GM18951 (cell line): ENCODE measurements around the gene SINHCAF.

Source experiments
- POLR2A ChIP-seq: IDR thresholded peaks from 4 replicates; pipeline ENCODE4 v1.6.1; 2011; ENCODE audit warnings: mild to moderate bottlenecking; ENCODE audit not compliant: insufficient read length, insufficient read depth; ENCODE audit errors: extremely low read depth
- in situ Hi-C: fragments of 300-500 bp; cut with MboI; formaldehyde crosslinking; loops from one replicate; pipeline ENCODE4 v1.12.0; 2022; ENCODE audit warnings: low sequenced_read_pairs, mixed read lengths, inconsistent platforms; ENCODE audit not compliant: unreplicated experiment

Gene SINHCAF

DNA sequence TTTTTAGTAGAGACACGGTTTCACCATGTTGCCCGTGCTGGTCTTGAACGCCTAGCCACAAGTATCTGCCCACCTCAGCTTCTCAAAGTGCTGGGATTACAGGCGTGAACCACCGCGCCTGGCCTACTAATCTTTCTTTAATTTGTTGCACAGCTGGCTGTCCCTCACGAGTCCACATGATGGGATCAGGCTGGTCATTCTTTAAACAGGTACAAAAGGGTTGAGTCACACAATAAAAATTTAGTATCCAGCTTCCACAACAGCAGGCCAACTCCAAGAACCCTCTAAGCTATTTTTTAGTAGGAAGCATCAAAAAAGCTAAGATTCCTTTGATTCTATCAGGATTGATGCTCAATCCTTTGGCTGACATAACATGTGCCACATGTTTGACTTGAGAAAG, 17.8 kb downstream of the SINHCAF start:
- TF ChIP-seq POLR2A: no peak
- in situ Hi-C loops: no loop called here

DNA sequence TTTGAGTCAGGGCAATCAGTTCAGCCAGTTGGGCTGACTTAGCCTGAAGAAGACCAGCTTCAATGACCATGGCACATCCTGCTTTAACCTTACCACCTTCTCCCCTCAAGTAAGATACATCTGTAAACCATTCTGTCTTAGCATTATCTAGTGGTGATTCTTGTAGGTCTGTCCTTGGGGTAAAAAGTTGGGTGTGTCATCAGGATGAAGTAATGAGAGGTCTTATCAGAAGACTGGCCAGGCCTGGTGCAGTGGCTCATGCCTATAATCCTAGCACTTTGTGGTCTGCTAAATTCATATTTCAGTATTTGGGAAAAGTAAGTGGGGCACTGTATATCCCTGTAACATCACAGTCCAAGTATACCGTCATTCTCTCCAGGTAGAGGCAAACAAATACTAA, 19.1 kb downstream of the SINHCAF start:
- in situ Hi-C loops: no loop called here
- TF ChIP-seq POLR2A: no peak

DNA sequence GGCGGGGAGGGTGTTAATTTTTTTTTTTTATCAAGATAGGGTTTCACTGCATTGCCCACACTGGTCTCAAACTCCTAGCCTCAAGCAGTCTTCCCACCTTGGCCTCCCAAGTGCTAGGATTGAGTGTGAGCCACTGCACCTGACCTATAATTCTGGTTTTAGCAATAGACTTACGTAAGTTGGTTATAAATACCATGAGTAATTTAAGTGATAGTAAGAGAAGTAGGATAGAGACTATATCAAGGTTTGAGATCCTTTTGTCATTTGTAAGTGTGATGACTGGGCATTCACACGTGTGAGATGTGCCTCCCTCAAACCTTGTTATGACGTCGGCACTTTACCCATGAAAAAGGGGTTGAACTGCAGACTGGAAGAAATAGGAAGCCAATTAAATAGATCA, 22.5 kb downstream of the SINHCAF start:
- TF ChIP-seq POLR2A: no peak
- in situ Hi-C loops: no loop called here

DNA sequence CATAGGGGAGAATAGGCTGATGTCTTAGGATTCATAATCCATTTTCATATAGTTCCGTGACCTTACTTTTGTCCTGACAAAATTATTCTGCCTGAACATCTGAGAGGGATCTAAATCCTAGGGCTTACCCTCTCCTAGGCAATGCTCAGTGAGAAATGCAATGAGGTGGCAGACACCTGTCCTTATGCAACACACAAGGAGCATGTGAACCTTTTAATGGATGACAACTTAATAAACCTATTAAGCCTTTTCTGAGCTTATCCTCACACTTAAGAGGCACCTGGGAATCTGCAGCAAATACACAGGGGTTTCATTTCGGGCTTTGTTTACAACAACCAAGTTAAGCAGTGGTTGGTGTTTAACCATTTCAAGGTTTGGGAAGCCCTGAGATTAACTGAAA, 24.6 kb downstream of the SINHCAF start:
- no peak for TF ChIP-seq POLR2A
- in situ Hi-C loops: no loop called here

DNA sequence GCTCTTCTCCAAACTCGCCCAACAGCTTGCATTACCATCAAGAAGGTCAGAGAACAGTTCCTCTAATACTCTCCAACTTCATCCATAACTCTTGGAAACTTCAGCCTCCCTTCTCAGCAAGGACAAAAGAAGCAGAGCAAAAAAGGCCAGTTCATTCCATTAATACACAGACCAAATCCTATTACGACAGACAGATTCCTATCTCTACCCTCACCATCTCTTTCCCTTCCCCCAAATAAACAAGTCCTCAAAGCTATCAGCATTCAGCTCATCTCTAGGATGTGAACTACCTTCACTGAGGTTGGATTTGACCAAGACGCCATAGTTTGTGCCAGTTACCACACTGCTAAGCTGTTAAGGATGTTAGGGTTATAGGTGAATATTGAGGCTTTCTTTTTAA, 25.2 kb downstream of the SINHCAF start:
- in situ Hi-C loops: no loop called here
- TF ChIP-seq POLR2A: no peak

DNA sequence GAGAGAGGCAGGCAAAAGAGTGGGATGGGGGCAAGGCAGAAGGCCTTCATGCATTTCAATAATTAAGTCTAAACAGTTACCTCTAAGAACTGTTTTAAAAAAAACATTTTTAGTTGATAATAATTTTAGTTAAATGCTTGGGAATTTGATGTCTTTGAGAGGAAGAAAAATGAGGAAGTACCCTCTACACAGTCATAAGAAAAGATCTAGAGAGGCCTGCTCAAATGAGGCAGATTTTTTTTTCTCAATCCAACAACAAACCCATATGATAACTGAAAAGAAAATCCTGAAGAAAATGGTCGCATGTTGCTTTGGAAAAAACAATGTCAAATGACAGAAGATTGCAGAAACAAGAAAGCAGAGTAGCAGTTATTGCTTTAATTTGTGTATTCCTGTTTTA, 25.6 kb downstream of the SINHCAF start:
- no peak for TF ChIP-seq POLR2A
- in situ Hi-C loops: no loop called here

DNA sequence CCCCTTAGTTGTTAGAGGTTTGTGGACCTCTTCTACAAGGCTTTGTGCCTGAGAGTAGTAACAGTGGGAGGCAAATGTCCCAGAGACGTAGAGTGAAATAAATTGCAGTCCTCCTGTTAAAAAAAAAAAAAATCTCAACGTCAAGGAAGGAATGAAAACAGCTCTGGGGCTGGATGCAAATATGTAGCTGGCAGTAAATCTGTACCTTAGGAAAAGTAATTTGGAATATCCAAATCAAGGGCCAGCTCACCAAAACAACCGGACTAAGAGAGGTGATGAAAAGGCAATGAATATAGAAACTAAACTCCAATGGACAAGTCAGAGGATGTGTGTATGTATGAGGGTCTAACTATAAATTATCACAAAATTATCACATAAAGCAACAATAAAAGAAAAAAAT, 27.0 kb downstream of the SINHCAF start:
- in situ Hi-C loops: no loop called here
- TF ChIP-seq POLR2A: no peak

DNA sequence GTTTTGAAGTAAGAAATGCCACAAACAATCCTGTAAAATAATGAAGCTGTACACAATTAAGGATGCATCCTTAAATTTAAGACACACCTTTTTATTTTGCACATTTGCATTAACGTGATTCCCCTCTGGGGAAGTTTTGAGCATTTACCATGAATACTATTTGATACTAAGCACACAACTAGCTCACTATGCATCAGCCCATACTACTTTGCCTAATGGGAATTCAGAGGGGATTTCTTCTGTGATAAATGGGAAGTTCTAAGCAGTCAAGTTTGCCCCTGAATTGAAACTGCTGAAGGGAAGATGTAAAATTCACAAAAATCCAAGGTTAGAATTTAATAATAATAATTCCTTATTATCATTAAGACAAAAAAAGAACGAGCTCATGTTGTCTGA, 27.4 kb downstream of the SINHCAF start:
- TF ChIP-seq POLR2A: no peak
- in situ Hi-C loops: no loop called here

DNA sequence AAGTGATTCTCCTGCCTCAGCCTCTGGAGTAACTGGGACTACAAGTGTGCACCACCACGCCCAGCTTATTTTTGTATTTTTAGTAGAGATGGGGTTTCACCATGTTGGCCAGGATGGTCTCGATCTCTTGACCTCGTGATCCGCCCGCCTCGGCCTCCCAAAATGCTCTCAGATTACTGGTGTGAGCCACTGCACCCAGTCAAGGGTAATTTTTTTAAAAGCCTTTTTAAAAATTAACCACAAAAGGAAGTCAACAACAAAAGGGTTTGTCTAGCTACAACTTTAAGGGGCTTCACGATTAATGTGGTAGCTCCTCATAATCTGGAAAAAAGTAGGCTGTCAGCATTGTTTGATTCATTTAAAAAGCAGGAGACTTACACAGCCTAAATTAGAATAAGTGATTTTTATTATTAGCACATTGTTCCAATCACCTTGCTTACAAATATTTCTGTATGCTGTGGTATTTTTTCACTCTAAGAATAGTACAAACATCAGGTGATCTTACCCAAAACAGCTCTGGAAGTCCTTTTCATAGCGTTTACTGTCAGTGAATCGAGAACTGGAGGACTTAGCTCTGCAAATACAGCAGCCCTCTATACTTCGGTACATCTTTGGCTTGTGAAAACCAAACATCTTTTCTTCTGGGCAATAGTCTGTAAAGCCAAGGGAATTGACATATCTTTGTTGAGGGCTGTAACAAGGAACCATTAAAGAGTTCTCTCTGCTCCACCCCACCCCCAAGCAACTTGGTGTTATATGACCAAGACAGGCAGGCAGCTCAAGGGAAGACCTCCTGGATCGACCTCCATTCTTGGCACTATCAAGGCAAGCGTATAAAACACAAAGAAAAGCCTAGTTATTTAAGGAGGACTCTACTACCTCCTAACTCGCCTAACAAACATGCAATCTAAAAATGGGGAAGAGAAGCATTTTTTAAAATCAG, 28.1 kb downstream of the SINHCAF start:
- in situ Hi-C loops: no loop called here
- TF ChIP-seq POLR2A: no peak

DNA sequence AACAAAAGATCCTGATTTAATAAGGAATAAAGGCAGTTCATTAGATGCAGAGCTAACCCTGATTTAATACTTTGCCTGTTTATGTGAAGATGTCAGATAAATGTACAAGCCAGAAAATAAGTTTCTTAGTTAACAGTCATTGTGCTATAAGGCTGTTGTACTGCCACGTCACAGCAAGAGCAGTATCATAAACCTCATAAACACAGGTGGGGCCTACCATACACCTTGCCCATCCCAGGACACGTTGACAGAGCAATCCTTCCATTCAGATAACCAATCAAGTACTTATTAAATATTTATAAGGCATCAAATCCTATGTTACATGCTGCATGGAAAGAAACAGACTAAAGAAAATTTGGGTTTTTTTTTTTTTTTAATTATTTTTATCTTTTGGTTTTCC, 36.5 kb downstream of the SINHCAF start:
- no peak for TF ChIP-seq POLR2A
- in situ Hi-C loops: no loop called here

DNA sequence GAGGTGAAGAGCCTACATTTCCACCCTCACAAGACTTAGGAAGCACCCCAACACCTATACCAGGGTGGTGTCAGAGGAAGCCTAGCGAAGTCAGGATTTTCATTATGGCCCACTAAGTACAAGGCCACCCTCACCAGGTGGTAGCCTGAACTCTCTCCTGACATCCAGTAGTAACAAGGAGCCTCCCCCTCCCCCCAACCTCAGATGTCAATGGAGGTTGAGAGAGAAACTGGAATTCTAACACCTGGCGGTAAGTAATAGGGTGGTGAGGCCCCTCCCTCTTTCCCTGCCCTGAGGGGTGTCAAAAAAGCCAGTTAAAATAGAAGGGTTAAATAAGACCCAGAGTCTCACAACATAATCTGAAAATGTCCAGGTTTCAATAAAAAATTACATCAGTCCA, 37.6 kb downstream of the SINHCAF start:
- no peak for TF ChIP-seq POLR2A
- in situ Hi-C loops: no loop called here

DNA sequence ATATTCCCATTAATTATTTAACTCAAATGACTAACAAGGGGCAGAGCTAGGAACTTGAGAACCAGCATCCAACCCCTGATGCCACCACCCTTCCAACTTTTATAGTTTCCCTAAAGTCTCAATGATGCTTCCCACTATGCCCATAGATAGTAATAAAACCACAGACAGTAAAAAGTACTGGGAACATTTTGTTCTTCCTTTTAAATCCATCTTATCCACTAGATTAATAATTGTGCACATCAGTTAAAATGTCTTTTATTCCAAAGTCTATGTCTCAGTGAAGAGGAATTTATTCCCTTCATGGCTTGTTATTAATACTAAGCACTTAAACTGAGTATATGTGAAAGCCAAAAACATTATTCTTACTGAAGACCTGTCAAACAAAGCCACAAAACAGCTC, 45.8 kb downstream of the SINHCAF start:
- TF ChIP-seq POLR2A: no peak
- in situ Hi-C loops: no loop called here

DNA sequence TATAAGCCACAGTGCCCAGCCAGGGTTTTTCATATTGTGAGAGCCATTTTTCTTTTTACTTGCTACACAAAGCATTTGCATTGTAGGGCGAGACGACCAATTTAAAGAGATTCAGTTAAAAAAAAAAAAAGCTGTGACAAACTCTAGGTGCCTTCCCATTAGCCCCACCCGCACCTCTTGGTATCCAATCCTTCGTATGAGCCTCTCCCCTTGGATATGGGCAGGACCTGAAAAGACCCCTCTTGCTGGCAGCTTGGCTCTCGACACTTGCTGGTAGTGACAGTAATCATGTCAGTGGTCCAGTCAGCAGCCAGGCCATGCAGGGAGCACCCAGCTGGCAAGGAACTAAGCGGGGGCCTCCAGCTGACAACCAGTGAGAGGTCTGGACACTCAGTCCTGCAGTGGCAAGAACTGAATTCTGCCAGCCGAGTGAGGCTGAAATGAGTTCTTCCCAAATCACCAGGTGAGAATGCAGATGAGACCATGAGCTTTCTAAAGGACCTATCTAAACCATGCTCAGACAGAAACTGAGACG, 46.5 kb downstream of the SINHCAF start:
- in situ Hi-C loops: no loop called here

DNA sequence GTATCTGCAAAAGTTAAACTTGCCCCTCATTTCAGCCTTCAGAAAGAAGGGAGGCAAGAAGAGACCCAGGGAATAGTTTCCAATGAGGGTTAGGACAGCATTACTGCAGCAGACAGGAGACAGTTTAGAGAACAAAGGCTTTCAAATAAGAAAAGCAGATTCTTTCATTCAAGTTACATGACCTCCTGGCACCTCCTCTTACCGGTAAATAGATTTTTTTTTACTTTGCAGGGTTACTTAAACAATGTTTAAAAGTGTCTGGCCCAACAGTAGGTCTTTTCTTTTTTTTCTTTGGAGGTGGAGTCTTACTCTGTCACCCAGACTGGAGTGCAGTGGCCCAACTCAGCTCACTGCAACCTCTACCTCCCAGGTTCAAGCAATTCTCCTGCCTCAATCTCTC, 47.1 kb downstream of the SINHCAF start:
- in situ Hi-C loops: no loop called here
- TF ChIP-seq POLR2A: no peak

More for the DNA sequence above, 46.5 kb downstream of the SINHCAF start:
- TF ChIP-seq POLR2A: no peak
